HG03432 (cell line): ENCODE results near the gene LGI2.

Experiments used
- ATAC-seq: cut with Tn5 transposase; IDR thresholded peaks from one replicate; pipeline ENCODE4 v1.9.1; 2021; ENCODE audit warnings: mild to moderate bottlenecking, moderate library complexity; ENCODE audit not compliant: unreplicated experiment

LGI2 gene

DNA sequence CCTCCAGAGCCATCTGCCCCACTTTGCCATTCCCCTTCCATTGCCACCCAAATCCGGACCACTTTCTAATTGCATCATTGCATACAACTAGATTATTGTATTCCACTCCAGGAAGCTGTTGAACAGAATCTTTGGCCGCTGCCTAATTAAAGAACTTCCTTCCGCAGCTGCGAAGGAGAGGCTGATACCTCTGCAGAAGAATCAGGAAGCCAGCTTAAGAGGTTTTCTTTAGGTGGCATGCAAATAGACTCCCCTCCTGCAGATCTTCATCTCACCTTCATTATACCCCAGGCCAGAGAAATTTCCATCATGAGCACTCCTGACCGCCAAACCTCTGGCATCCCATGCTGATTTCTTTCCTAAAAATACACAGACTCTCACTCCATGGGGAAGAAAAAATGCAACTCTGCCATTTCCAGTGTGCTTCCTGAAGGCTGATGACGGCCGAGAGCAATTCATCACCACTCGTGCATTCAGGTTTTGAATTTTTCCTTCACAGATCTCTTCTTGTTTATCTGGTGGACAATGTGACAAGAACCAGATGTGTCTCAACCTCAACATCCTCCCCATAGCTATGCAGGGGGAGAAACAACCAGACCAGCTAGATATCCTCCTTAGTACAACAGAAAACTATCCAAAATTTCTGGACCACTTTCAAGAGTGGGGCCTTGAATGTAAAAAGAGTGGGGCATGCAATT is 31.2 kb downstream of the LGI2 start:
- ATAC-seq: no peak

DNA sequence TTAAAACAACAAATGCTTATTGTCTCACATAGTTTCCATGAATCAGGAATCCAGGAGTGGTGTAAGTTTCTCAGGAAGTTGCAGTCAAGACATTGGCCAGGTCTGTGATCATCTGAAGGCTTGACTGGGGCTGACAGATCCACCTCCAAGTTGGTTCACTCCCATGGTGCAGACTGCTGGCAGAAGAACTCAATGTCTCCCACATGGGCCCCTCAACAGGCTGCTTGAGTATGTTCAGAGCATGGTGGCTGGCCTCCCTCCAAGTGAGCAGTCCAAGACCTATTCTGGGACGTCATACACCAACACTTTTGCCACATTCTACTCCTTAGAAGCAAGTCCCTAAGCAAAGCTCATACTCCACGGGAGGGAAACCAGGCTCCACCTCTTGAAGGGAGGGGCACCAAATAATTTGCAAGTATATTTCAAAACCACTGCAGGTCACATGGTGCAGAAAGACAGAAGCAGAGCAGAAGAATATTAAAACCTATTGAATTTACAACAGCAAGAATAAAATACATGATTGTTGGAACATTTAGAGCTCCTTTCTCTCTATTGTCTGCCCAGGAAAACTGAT is 35.3 kb downstream of the LGI2 start:
- no peak for ATAC-seq

DNA sequence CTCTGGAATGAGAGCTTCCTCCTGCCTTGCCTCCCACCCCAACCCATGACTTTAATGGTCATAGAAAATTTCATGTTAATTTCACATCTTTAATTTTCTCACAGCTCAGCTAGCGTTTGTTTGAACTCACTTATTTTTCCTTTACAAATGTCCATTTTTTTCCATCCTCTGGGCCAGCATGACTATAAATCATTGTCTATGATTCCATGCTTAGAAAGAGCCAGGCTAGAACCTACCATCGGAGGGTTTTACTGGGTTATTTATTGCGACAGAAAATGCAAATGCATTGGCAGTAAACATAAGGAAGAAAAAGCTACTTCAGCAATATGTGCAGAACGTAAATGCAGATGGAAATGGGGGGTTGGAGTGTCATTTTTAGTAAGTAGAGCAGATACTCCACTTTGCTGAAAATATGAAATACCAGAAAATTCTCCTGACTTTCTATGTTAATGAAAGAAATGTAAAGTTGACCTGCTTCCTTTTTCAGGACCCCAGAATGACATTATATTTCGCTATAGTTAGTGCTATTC is 37.1 kb downstream of the LGI2 start:
- no peak for ATAC-seq

- no peak for ATAC-seq
Measured at GRCh38 chr4:24992968-24993367, 37.8 kb downstream of the LGI2 start.

GRCh38 chr4:24991015-24991414 is 39.7 kb downstream of the LGI2 start:
- no peak for ATAC-seq

- ATAC-seq: no peak
Measured at GRCh38 chr4:24989327-24989726, 41.4 kb downstream of the LGI2 start.

DNA sequence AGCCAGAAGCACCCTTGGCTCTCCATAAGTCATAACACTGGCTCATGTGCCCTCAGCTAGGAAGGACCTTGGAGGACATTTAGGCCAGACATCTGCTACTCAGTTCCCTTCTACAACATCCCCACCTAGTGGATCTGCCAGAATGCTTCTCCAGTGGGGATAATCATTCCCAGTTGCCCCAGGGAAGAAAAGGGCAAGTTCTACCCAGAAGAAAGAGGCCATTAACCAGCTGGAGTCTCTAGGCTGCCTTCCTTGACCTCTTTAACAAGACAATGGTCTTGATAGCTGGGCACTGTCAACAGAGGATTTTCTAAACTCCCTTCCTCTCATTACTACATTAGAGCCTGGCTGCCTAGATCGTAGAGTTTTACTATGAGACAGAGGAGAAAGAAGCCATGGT is 42.0 kb downstream of the LGI2 start:
- ATAC-seq: no peak

DNA sequence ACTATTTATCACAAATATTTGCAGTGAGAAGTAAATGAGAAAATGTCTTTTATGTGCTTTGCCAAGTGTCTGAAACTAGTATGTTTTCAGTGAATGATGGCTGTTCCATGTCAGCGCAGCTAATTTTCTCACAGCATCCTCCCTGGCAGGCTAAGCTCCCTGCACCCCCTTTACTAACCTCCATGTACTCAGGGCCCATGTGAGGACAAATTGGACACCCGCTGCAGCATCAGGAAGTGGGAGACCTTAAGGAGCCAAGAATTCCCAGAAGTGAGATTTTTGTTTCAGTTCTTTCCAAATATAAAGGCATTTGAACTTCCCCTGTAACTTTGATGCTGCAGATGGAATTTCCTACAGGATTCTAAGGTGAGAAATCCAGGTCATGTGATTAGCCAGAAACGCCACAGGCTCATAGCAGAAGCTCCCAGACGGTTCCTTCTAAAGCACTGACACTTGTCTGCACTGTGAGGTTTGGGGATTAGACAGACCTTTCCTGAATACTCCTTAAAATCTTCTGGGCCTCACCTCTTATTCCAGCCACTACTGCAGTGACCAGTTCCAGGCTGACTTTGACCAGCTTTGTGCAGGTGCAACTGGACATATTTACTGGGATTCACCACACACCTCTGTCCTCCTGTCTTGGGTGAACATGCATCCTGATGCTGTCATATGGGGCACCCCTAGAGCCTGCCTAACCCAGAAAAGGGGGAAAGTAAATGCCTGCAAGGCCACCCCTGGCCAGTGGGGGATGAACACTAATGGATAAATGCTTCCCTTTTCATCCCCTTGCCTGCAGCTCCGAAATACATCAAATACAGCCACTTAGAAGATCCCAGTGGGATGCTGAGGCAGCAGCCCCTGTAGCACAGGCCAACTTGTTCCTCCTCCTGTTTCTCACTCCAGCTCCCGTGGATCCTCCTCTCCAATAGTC is 45.9 kb downstream of the LGI2 start:
- ATAC-seq: no peak

- no peak for ATAC-seq
Measured at GRCh38 chr4:24980740-24981139, 50.0 kb downstream of the LGI2 start.

DNA sequence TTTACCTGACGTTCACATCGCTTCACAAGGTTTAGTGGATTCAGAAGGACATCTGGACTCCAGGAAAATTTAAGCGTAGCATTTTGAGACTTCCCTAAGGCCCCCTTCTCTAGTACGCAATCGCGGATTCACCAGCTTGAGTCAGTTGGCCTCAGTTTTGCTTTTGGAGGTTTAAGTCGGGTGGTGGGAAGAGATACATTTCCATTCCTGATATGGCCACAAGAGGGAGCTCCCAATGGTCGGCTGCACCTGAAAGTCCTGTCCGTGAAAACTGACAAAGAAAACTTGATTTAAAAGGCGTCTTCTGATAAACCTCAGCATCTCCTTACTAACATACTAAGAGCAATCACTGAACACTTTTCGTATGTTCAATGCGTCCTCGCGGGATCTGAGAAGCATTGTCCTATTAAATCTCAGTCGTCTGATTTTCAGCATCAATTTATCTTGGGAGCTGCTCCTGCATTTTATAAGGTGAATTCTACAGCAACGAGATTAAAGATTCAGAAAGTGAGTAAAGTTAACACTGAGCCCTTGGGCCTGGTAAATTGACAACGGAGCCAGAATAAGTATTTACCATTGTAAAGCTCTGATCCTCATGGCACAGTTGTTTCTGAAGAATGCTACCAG is 50.6 kb downstream of the LGI2 start:
- ATAC-seq: no peak

- ATAC-seq: no peak
Measured at GRCh38 chr4:24979554-24979953, 51.2 kb downstream of the LGI2 start.

GRCh38 chr4:24978291-24979075 is 52.3 kb downstream of the LGI2 start:
- ATAC-seq: no peak

DNA sequence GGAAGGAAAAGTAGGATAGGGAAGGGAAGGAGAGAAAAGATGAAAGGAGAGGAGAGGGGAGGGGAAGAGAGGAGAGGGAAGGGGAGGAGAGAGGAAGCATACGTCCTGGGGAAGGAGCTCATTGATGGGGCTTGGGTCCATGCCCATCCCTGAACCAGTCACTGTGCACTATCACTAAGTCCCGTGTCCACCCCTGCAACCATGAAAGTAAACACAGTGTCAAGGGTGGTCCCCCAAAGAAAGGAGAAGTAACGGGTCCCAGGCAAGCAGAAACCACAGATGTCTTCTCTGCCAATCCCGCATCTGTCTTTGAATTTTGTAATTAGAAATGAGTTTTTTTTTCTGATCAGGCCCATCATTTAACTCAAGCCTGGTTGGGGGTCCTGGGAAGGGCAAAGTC is 55.2 kb downstream of the LGI2 start:
- ATAC-seq: no peak

GRCh38 chr4:24973747-24974601 is 56.8 kb downstream of the LGI2 start:
- ATAC-seq: no peak

- no peak for ATAC-seq
Measured at GRCh38 chr4:24973404-24973746, 57.4 kb downstream of the LGI2 start.

GRCh38 chr4:24971192-24971591 is 59.6 kb downstream of the LGI2 start:
- no peak for ATAC-seq

- ATAC-seq: no peak
Measured at GRCh38 chr4:24970635-24971034, 60.1 kb downstream of the LGI2 start.

GRCh38 chr4:24970191-24970590 is 60.6 kb downstream of the LGI2 start:
- ATAC-seq: no peak

DNA sequence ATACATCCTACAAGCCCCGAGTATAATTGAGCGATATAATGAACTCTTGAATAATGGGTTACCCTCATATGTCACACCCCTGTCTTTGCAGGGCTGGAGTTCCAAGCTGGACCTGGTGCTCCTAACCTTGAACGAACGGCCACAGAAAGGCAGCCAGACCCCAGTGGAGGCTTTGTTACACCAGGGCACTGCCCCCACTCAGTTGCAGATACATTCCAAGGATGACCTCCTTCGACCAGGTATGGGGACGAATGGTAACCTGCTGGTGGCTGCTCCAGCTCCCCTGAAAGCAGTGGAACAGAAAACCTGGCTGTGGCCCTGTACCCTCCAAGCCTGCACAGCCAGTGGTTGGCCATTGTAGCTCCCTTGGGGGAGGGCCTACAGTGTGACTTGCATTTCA is 61.3 kb downstream of the LGI2 start:
- no peak for ATAC-seq

DNA sequence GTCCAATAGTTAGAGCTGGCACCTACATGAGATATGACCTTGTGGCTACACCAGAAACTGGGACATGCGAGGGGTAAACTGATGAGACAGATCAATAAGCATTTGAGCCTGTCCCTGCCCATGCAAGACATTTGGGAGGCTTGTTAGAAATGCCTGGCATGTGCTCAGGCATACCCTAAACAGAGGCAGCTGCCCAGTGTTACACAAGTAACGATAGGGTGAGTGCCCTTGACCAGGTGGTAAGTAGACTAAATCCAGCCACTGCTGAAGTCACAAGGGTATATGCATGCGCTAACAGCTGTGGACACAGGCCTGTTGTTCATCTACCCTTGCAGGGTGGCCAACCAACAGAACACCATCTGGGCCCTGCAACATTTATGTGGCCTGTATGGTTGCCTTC is 61.8 kb downstream of the LGI2 start:
- no peak for ATAC-seq
